K562 (cell line): ENCODE results near the gene TMEM234.

Experiments
- ESRRA ChIP-seq: fragments of 450-650 bp; IDR thresholded peaks from 2 replicates; pipeline ENCODE4 v1.6.1; 2014; ENCODE audit warnings: low read depth, mild to moderate bottlenecking, moderate library complexity, borderline replicate concordance
- TF ChIP-seq, protein P1 (sequence below), 3 experiments: IDR thresholded peaks in 2 of 3; conservative IDR thresholded peaks in 1 of 3; 2 replicates each; pipeline ENCODE4 v1.5.1; 2011 to 2012; ENCODE audit warnings: low read length in 3 of 3, mild to moderate bottlenecking in 3 of 3, control low read depth in 2 of 3, improper control_type of control experiment in 1 of 3, inconsistent platforms in 1 of 3, low read depth in 1 of 3, mixed read lengths in 1 of 3, moderate library complexity in 1 of 3; ENCODE audit not compliant: insufficient read depth in 2 of 3
- TF ChIP-seq, protein P2 (sequence below): sonication (generic); formaldehyde crosslinking; IDR thresholded peaks from 2 replicates; pipeline ENCODE4 v1.8.1; 2023; ENCODE audit warnings: mild to moderate bottlenecking, missing genetic modification reagents

DNA sequence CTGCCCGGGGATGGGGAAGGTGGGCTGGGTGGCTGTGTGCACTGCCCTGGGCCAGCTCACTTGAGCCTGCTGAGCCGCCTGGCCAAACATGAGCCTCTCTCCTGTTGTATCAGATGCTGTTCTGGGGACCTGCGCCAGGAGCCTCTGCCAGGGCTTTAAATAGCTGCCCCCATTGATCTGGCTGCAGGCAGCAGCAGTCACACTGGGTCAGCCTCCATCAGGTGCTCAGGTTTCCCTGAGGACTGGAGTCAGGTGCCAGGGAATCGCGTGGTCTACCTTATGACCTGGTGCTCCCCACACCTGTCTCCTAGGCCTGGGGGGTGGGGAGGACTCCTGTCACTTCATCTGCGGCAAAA is 22.5 kb downstream of the TMEM234 start:
- TF ChIP-seq, protein P1, sequence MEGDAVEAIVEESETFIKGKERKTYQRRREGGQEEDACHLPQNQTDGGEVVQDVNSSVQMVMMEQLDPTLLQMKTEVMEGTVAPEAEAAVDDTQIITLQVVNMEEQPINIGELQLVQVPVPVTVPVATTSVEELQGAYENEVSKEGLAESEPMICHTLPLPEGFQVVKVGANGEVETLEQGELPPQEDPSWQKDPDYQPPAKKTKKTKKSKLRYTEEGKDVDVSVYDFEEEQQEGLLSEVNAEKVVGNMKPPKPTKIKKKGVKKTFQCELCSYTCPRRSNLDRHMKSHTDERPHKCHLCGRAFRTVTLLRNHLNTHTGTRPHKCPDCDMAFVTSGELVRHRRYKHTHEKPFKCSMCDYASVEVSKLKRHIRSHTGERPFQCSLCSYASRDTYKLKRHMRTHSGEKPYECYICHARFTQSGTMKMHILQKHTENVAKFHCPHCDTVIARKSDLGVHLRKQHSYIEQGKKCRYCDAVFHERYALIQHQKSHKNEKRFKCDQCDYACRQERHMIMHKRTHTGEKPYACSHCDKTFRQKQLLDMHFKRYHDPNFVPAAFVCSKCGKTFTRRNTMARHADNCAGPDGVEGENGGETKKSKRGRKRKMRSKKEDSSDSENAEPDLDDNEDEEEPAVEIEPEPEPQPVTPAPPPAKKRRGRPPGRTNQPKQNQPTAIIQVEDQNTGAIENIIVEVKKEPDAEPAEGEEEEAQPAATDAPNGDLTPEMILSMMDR (IDR thresholded peaks at IDR 0.05 in 2 of 3, conservative IDR thresholded peaks at IDR 0.05 in 1 of 3; ENCODE audit: insufficient read depth in 2 of 3, low read depth in 1 of 3, low read length in 3 of 3), result no peak
- no peak for TF ChIP-seq ESRRA
- TF ChIP-seq, protein P2, sequence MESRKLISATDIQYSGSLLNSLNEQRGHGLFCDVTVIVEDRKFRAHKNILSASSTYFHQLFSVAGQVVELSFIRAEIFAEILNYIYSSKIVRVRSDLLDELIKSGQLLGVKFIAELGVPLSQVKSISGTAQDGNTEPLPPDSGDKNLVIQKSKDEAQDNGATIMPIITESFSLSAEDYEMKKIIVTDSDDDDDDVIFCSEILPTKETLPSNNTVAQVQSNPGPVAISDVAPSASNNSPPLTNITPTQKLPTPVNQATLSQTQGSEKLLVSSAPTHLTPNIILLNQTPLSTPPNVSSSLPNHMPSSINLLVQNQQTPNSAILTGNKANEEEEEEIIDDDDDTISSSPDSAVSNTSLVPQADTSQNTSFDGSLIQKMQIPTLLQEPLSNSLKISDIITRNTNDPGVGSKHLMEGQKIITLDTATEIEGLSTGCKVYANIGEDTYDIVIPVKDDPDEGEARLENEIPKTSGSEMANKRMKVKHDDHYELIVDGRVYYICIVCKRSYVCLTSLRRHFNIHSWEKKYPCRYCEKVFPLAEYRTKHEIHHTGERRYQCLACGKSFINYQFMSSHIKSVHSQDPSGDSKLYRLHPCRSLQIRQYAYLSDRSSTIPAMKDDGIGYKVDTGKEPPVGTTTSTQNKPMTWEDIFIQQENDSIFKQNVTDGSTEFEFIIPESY (CRISPR knock-in tag), result no peak
